GM21737 (cell line): ENCODE results near the gene CEACAM19.

Source experiments
- ATAC-seq: cut with Tn5 transposase; IDR thresholded peaks from one replicate; pipeline ENCODE4 v1.9.1; 2021; ENCODE audit warnings: mild to moderate bottlenecking, moderate library complexity; ENCODE audit not compliant: unreplicated experiment

The CEACAM19 gene

GRCh38 chr19:44644402-44645016 lies 26.8 kb upstream of the CEACAM19 start:
- ATAC-seq = no peak

GRCh38 chr19:44645407-44646048 lies 25.8 kb upstream of the CEACAM19 start:
- ATAC-seq = no peak

- ATAC-seq = no peak
These were observed 25.2 kb upstream of the CEACAM19 start for GRCh38 chr19:44646049-44646416.

DNA sequence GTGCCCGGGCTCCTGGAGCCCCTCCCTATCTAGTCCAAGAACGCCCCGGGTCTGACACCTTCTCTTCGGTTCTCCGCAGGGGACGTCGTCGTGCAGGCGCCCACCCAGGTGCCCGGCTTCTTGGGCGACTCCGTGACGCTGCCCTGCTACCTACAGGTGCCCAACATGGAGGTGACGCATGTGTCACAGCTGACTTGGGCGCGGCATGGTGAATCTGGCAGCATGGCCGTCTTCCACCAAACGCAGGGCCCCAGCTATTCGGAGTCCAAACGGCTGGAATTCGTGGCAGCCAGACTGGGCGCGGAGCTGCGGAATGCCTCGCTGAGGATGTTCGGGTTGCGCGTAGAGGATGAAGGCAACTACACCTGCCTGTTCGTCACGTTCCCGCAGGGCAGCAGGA lies 24.1 kb upstream of the CEACAM19 start:
- no peak for ATAC-seq

GRCh38 chr19:44648631-44649251 lies 22.5 kb upstream of the CEACAM19 start:
- ATAC-seq = no peak

DNA sequence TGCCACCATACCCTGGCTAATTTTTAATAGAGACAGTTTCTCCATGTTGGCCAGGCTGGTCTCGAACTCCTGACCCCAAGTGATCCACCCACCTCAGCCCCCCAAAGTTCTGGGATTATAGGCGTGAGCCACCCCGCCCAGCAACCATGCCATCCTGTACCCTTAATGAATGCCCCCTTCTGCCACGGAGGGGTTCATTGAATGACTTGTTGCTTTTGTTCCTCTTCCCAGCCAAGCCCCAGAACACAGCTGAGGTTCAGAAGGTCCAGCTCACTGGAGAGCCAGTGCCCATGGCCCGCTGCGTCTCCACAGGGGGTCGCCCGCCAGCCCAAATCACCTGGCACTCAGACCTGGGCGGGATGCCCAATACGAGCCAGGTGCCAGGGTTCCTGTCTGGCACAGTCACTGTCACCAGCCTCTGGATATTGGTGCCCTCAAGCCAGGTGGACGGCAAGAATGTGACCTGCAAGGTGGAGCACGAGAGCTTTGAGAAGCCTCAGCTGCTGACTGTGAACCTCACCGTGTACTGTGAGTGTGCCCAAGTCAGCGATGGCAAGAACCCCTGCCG lies 21.6 kb upstream of the CEACAM19 start:
- no peak for ATAC-seq

DNA sequence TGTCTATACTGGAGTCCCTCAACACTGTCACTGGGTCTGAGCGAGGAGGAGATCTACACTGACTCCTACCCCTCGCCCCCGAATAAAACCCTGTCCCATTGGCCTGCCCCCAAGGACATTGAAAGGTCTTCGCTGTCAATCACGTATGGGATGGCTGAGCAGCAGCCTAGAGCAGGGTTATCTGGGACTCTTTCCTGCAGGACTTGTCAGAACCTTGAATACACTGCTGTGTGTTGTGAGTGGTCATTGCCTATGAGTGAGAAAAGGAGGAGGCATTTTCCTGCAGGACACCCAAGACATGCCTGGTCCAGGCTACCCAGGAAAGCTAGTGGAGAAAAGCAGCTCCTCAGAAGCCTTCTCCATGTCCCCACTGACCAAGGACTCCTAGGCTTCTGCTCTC lies 17.9 kb upstream of the CEACAM19 start:
- no peak for ATAC-seq

DNA sequence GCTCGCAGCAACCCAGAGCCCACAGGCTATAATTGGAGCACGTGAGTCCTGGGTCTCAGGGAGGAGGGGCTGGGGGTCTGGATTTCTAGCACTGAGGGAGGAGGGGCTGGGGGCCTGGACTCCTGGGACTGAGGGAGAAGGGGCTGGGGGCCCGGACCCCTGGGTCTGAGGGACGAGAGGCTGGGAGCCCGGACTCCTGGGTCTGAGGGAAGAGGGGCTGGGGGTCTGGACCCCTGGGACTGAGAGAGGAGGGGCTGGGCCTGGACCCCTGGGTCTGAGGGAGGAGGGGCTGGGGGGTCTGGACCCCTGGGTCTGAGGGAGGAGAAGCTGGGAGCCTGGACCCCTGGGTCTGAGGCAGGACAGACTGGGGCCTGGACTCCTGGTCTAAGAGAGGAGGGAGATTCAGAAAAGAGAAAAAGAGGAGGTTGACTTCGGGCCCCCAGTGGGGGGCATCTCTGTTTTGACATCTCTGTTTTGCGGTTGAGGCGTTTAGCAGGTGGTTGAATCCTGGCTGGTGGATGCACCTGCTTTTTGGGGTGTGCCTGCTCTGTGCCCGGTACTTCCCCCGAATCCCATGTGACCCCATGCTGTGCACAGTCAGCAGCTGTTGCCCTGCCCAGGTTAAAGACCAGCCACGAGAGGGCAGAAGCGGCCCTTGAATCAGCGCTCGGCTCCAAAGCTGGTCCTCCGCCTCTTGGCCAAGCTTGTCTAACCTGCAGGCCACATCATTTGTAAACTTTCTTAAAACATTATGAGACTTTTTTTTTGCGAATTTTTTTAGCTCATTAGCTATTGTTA lies 17.1 kb upstream of the CEACAM19 start:
- ATAC-seq = peak; percentile 85

GRCh38 chr19:44657211-44657921 lies 13.9 kb upstream of the CEACAM19 start:
- no peak for ATAC-seq

- ATAC-seq = no peak
These were observed 13.1 kb upstream of the CEACAM19 start for GRCh38 chr19:44658069-44658733.

DNA sequence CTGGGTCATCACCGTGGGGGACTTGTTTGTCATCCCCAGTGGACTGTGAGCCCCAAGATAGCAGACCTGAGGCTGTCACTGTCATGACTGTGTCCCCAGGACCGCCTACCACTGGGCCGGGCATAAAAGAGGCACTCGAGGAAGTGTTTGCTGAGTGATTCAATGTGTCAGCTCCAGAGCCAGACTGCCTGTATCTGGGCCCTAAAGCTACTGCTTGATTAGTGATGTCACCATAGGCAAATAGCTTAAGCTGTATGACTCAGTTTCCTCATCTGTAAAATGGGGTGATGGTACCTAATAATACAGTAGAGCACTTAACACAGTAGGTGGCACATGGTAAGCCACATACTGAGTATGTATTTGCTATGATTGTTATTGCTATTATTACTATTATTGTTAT lies 11.2 kb upstream of the CEACAM19 start:
- no peak for ATAC-seq

GRCh38 chr19:44661205-44661604 lies 10.1 kb upstream of the CEACAM19 start:
- no peak for ATAC-seq

GRCh38 chr19:44661904-44662303 lies 9.4 kb upstream of the CEACAM19 start:
- ATAC-seq = no peak

GRCh38 chr19:44662691-44663385 lies 8.4 kb upstream of the CEACAM19 start:
- no peak for ATAC-seq

- no peak for ATAC-seq
These were observed 7.3 kb upstream of the CEACAM19 start for GRCh38 chr19:44663996-44664395.

GRCh38 chr19:44664976-44665375 lies 6.3 kb upstream of the CEACAM19 start:
- ATAC-seq = no peak

DNA sequence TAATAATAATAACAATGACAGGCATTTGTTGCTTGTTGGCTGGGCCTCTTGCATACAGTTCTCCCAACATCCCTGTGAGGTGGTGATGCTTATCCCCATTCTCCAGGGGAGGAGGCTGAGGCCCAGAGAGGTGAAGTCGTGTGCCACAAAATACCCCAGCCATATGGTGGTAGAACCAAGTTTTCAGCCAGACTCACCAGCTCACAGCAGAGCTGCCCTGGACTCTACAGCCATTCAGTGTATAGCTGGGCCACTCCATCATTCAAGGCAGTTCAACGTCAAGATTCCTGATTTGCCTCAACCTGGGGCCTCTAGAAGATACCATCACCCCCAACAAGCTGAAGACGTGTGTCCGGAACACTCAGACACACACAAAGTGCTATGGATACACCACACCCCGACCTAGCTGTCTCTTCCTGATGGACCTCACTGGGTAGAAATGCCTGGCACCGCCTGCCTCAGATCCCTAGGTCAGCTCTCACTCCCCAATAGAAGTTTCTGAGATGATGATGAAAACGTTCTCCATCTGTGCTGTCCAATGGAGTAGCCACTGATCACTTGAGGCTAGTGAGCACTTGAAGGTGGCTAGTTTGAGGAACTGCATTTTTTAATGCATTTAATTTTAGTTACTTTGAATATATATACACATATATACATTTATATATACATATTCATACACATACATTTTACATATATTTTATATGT lies 4.3 kb upstream of the CEACAM19 start:
- no peak for ATAC-seq

GRCh38 chr19:44668985-44669764 lies 2.1 kb upstream of the CEACAM19 start:
- ATAC-seq = no peak
